IMR-90 (cell line): ENCODE measurements around the gene TPRKB. TPM values are rescaled to one million over a fixed set of nuclear protein-coding genes. Genes with fewer than 3 reads are reported as not detected.

Source experiments
- ATAC-seq: fragments of 200-7000 bp; cut with Tn5 transposase; 2 replicates; pipeline ENCODE4 v1.9.1; 2020; ENCODE audit warnings: low read depth, mild to moderate bottlenecking, moderate library complexity
- BruUV-seq: library from RNA; stranded (reverse); fragments of 400-500 nt; replicated peaks from 2 replicates; lab custom pipeline; 2021; lab: Mats Ljungman, UMichigan
- CTCF ChIA-PET: fragments of 300-600 bp; formaldehyde crosslinking; extraction: SDS; loops from one replicate; lab custom pipeline; 2021; ENCODE audit warnings: antibody characterized with exemption; lab: Yijun Ruan, JAX
- POLR2A ChIA-PET: fragments of 300-600 bp; sonication (Branson Sonifier 250); formaldehyde crosslinking; loops from one replicate; lab custom pipeline; 2022; ENCODE audit warnings: antibody characterized with exemption; ENCODE audit not compliant: unreplicated experiment; lab: Charles Lee
- DNase-seq: peaks from one replicate; pipeline ENCODE4 v3.0.0; 2013
- H2AFZ ChIP-seq: replicated peaks from 2 replicates; pipeline ENCODE3; 2013; ENCODE audit warnings: low read length, mild to moderate bottlenecking; ENCODE audit not compliant: poor library complexity
- H2AK5ac ChIP-seq: 2 replicates; pipeline ENCODE4 v1.6.1; 2013; ENCODE audit warnings: low read depth, low read length, inconsistent platforms
- H2AK9ac ChIP-seq: replicated peaks from 2 replicates; pipeline ENCODE3; 2013; ENCODE audit warnings: mild to moderate bottlenecking, low read depth, low read length, moderate library complexity; ENCODE audit not compliant: poor library complexity
- H2BK120ac ChIP-seq: 2 replicates; pipeline ENCODE4 v1.6.1; 2013; ENCODE audit warnings: low read depth, low read length, inconsistent platforms
- H2BK15ac ChIP-seq: 3 replicates; pipeline ENCODE4 v1.6.1; 2013; ENCODE audit warnings: low read depth, low read length, inconsistent platforms
- H2BK20ac ChIP-seq: 2 replicates; pipeline ENCODE4 v1.6.1; 2013; ENCODE audit warnings: low read depth, mild to moderate bottlenecking, inconsistent platforms, low read length, moderate library complexity
- H2BK5ac ChIP-seq: 2 replicates; pipeline ENCODE4 v1.6.1; 2013; ENCODE audit warnings: mild to moderate bottlenecking, low read depth, low read length, inconsistent platforms; ENCODE audit not compliant: poor library complexity, severe bottlenecking
- H3K14ac ChIP-seq: replicated peaks from 2 replicates; pipeline ENCODE4 v1.6.1; 2013; ENCODE audit warnings: low read depth, low read length, inconsistent platforms
- H3K18ac ChIP-seq: 2 replicates; pipeline ENCODE4 v1.6.1; 2013; ENCODE audit warnings: low read depth, low read length, control low read depth
- H3K23ac ChIP-seq: 2 replicates; pipeline ENCODE4 v1.6.1; 2013; ENCODE audit warnings: low read depth, low read length, inconsistent platforms
- H3K27ac ChIP-seq: 2 replicates; pipeline ENCODE4 v1.5.1; 2013; ENCODE audit warnings: mild to moderate bottlenecking, control low read depth, low read length; ENCODE audit not compliant: insufficient read depth
- H3K27me3 ChIP-seq: 2 replicates; pipeline ENCODE4 v1.6.1; 2013; ENCODE audit warnings: low read length; ENCODE audit not compliant: control insufficient read depth, insufficient read depth
- H3K36me3 ChIP-seq: 2 replicates; pipeline ENCODE4 v1.6.1; 2013; ENCODE audit warnings: low read length, mixed read lengths; ENCODE audit not compliant: control insufficient read depth, insufficient read depth
- H3K4ac ChIP-seq: 2 replicates; pipeline ENCODE4 v1.6.1; 2013; ENCODE audit warnings: low read depth, low read length, inconsistent platforms
- H3K4me1 ChIP-seq: 2 replicates; pipeline ENCODE4 v1.6.1; 2013; ENCODE audit warnings: low read length, mixed read lengths; ENCODE audit not compliant: control insufficient read depth, insufficient read depth
- H3K4me2 ChIP-seq: 2 replicates; pipeline ENCODE4 v1.6.1; 2013; ENCODE audit warnings: low read depth, mild to moderate bottlenecking, control low read depth, low read length, moderate library complexity
- H3K4me3 ChIP-seq: 2 replicates; pipeline ENCODE4 v1.5.1; 2013; ENCODE audit warnings: low read depth, mild to moderate bottlenecking, control low read depth, low read length, moderate library complexity; ENCODE audit not compliant: insufficient read depth
- H3K56ac ChIP-seq: 2 replicates; pipeline ENCODE4 v1.6.1; 2013; ENCODE audit warnings: low read length, inconsistent platforms; ENCODE audit not compliant: insufficient read depth; ENCODE audit errors: extremely low read depth
- H3K79me1 ChIP-seq, 2 experiments: 2 replicates each; pipeline ENCODE4 v1.6.1; 2013; ENCODE audit warnings: low read length in 2 of 2, inconsistent platforms in 1 of 2, low read depth in 1 of 2
- H3K9ac ChIP-seq: 2 replicates; pipeline ENCODE4 v1.6.1; 2013; ENCODE audit warnings: low read depth, low read length, control low read depth
- H3K9me1 ChIP-seq: 2 replicates; pipeline ENCODE4 v1.6.1; 2013; ENCODE audit warnings: low read length, inconsistent platforms; ENCODE audit not compliant: insufficient read depth
- H3K9me3 ChIP-seq: 2 replicates; pipeline ENCODE4 v1.6.1; 2013; ENCODE audit warnings: low read length; ENCODE audit not compliant: control insufficient read depth, insufficient read depth
- H4K20me1 ChIP-seq: 2 replicates; pipeline ENCODE4 v1.6.1; 2013; ENCODE audit warnings: low read length, inconsistent platforms; ENCODE audit not compliant: insufficient read depth
- H4K5ac ChIP-seq: 2 replicates; pipeline ENCODE4 v1.6.1; 2013; ENCODE audit warnings: mild to moderate bottlenecking, low read depth, low read length, control low read depth
- H4K8ac ChIP-seq, 2 experiments: 2 replicates each; pipeline ENCODE4 v1.6.1; 2013; ENCODE audit warnings: low read depth in 2 of 2, low read length in 2 of 2, control low read depth in 1 of 2, inconsistent platforms in 1 of 2
- H4K91ac ChIP-seq: 2 replicates; pipeline ENCODE4 v1.6.1; 2013; ENCODE audit warnings: low read depth, low read length, inconsistent platforms; ENCODE audit not compliant: insufficient read depth
- BHLHE40 ChIP-seq: fragments of 150-350 bp; IDR thresholded peaks from 2 replicates; pipeline ENCODE4 v1.6.1; 2016; ENCODE audit warnings: mild to moderate bottlenecking, low read depth, low read length
- CEBPB ChIP-seq: IDR thresholded peaks from 2 replicates; pipeline ENCODE4 v1.6.1; 2012; ENCODE audit warnings: low read depth, low read length, improper control_type of control experiment
- CHD1 ChIP-seq: IDR thresholded peaks from 2 replicates; pipeline ENCODE4 v1.6.1; 2012; ENCODE audit warnings: low read depth, low read length, improper control_type of control experiment
- FOS ChIP-seq: fragments of 150-350 bp; IDR thresholded peaks from 2 replicates; pipeline ENCODE4 v1.6.1; 2016; ENCODE audit warnings: low read depth, low read length
- MAFK ChIP-seq: IDR thresholded peaks from 2 replicates; pipeline ENCODE4 v1.6.1; 2012; ENCODE audit warnings: low read depth, low read length, improper control_type of control experiment
- MAZ ChIP-seq: IDR thresholded peaks from 2 replicates; pipeline ENCODE4 v1.6.1; 2012; ENCODE audit warnings: low read depth, mild to moderate bottlenecking, low read length, improper control_type of control experiment, moderate library complexity, borderline replicate concordance
- MXI1 ChIP-seq: IDR thresholded peaks from 2 replicates; pipeline ENCODE4 v1.6.1; 2012; ENCODE audit warnings: low read depth, mild to moderate bottlenecking, low read length, moderate library complexity, borderline replicate concordance
- POLR2A ChIP-seq: IDR thresholded peaks from 2 replicates; pipeline ENCODE4 v1.6.1; 2012; ENCODE audit warnings: mild to moderate bottlenecking, low read depth, low read length
- RAD21 ChIP-seq: IDR thresholded peaks from 2 replicates; pipeline ENCODE4 v1.6.1; 2012; ENCODE audit warnings: low read length, improper control_type of control experiment
- RCOR1 ChIP-seq: IDR thresholded peaks from 2 replicates; pipeline ENCODE4 v1.6.1; 2012; ENCODE audit warnings: mild to moderate bottlenecking, low read length, improper control_type of control experiment; ENCODE audit not compliant: insufficient replicate concordance
- SMC3 ChIP-seq: fragments of 150-350 bp; IDR thresholded peaks from 2 replicates; pipeline ENCODE4 v1.6.1; 2016; ENCODE audit warnings: low read depth, mild to moderate bottlenecking, antibody characterized with exemption, low read length, moderate library complexity
- WGBS, 2 experiments: methylation state at CpG; one replicate each; pipeline versions ENCODE4 v1.1.5 to v1.1.7; 2013; ENCODE audit warnings: missing lambda C conversion rate in 2 of 2; ENCODE audit not compliant: insufficient read length in 1 of 2; ENCODE audit errors: extremely low coverage in 2 of 2; 5-methylcytosine and 5-hydroxymethylcytosine counted together
- dilution Hi-C: fragments of 300-500 bp; cut with HindIII; formaldehyde crosslinking; loops from one replicate; pipeline ENCODE4 v1.14.3; 2018; ENCODE audit warnings: low sequenced_read_pairs; ENCODE audit not compliant: unreplicated experiment
- in situ Hi-C: fragments of 300-500 bp; cut with MboI; formaldehyde crosslinking; loops from 3 replicates; pipeline ENCODE4 v1.14.3; 2019; ENCODE audit warnings: low sequenced_read_pairs, inconsistent platforms, mixed read lengths
- intact Hi-C: fragments of 100-400 bp; cut with micrococcal nuclease; formaldehyde crosslinking; loops from 2 replicates; pipeline ENCODE4 v1.10.0; 2022
- polyA plus RNA-seq, 3 experiments: library from polyadenylated mRNA; depleted of rRNA; stranded (reverse); fragments of >200 nt; gene quantifications; 2 replicates each; pipeline ENCODE4 v1.2.3, GENCODE V29; 2012; ENCODE audit warnings: low replicate concordance in 1 of 3
- total RNA-seq: library from RNA; depleted of rRNA; stranded (reverse); fragments of >200 nt; gene quantifications from 2 replicates; pipeline ENCODE4 v1.2.3, GENCODE V29; 2012
- TF ChIP-seq, protein P1 (sequence below): conservative IDR thresholded peaks from 2 replicates; pipeline ENCODE4 v1.5.1; 2012; ENCODE audit warnings: mild to moderate bottlenecking, low read depth, low read length, improper control_type of control experiment
- TF ChIP-seq, protein P2 (sequence below): fragments of 150-350 bp; IDR thresholded peaks from 2 replicates; pipeline ENCODE4 v1.6.1; 2017; ENCODE audit warnings: mild to moderate bottlenecking, antibody characterized with exemption, low read length, low read depth
- TF ChIP-seq, protein P3 (sequence below): fragments of 150-350 bp; IDR thresholded peaks from 2 replicates; pipeline ENCODE4 v1.6.1; 2016; ENCODE audit warnings: low read depth, mild to moderate bottlenecking, low read length, moderate library complexity, borderline replicate concordance

TPRKB gene
- total and polyA plus RNA-seq, 2 of the 4 experiments (the other 2 are of a cell fraction) = 35.3 to 37.6 TPM

DNA sequence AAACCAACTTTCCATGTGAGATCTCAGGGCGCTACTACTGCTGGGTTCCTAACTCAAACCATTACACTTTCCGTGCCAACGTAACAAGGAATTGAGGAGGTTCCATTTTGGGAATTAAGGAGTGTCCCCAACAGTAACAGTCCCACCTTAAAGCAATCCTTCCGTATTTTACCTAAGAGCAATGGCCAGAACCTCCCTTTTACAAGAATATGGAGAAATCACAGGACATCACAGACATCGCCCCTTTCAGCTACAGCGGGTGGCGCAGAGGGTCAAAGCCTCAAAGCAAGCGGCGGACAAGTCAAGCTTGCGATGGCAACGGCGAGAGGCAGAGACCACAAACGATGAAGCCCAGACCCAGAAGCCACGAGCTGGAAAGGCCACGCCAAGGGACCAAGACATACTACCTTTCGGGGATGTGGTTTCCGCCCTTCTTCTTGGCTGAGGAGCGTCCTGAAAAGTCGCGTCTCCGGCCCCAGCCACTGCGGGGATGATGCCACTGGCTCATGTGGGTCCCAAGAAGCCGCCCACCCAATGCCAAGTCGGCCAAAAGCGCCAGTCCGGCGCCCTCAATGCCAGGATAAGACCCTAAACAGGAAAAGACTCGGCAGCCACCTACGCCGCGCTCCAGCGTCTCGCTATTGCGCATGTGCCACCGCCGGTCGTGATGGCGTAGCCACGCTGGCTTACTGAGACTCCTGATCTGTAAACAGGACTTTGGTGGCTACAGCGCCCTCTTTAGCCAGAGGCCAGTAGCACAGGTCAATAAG, 42.5 kb upstream of the TPRKB start, which contains the start of gene DUSP11:
DUSP11 (minus strand) TSS at position 637 of the 770 bp plus-strand sequence; CDS start at position 508, 129 bp downstream.
- BruUV-seq = no TSS peak
- peak within 1 kb of the TSS; percentile 93 for H3K4ac ChIP-seq
- H4K91ac ChIP-seq = peak within 1 kb of the TSS; percentile 91
- in situ Hi-C loops (no loop called here), dilution Hi-C loops (no loop called here), intact Hi-C loops (no loop called here)
- POLR2A ChIA-PET = no interaction called here
- peak within 1 kb of the TSS; percentile 28; the same call in 1 of the 2 replicates for H2BK120ac ChIP-seq
- H3K9me1 ChIP-seq = 0 out of 2 replicates have a peak, but pooled peaks cover 3% of the 10 kb centered on the region
- peak within 1 kb of the TSS; percentile 98 for H2AFZ ChIP-seq
- peaks cover 10 to 29% of the 10 kb centered on the region in 2 experiments; a peak in 2 of 4 replicates for H3K79me1 ChIP-seq
- H4K20me1 ChIP-seq = peaks cover 3% of the 10 kb centered on the region; the same call in 1 of the 2 replicates
- H2BK20ac ChIP-seq = no peak within 1 kb of the TSS
- H4K5ac ChIP-seq = peak within 1 kb of the TSS; percentile 77
- H3K27ac ChIP-seq = peak within 1 kb of the TSS; percentile 79
- H3K4me3 ChIP-seq = peak within 1 kb of the TSS; percentile 78
- H3K18ac ChIP-seq = peak within 1 kb of the TSS; percentile 46
- 2% methylated on average over 29 of the region's 40 CpGs; no CpG with 5 or more reads in 1 of the 2 experiments for WGBS, 2 experiments
- H4K8ac ChIP-seq = peak within 1 kb of the TSS; percentile 72 to 97
- peak within 1 kb of the TSS; percentile 97 for H2AK9ac ChIP-seq
- H3K9me3 ChIP-seq = no peaks in the 10 kb centered on the region
- ATAC-seq = peak; percentile 99
- H3K4me2 ChIP-seq = peak within 1 kb of the TSS; percentile 77
- H3K36me3 ChIP-seq = peaks cover 9% of the 10 kb centered on the region
- H3K56ac ChIP-seq = peak within 1 kb of the TSS; percentile 78
- H3K14ac ChIP-seq = peak within 1 kb of the TSS; percentile 97
- peak within 1 kb of the TSS; percentile 17; the same call in 1 of the 3 replicates for H2BK15ac ChIP-seq
- peak within 1 kb of the TSS; percentile 96 for H3K9ac ChIP-seq
- H3K4me1 ChIP-seq = peaks cover 5% of the 10 kb centered on the region; the same call in 1 of the 2 replicates
- DNase-seq = peak; percentile 92
- H3K27me3 ChIP-seq = no peaks in the 10 kb centered on the region
- H3K23ac ChIP-seq = peak within 1 kb of the TSS; percentile 82
- CTCF ChIA-PET = no interaction called here
- H2AK5ac ChIP-seq = peak within 1 kb of the TSS; percentile 92
- H2BK5ac ChIP-seq = peak within 1 kb of the TSS; percentile 74
- TF ChIP-seq CEBPB (no peak), FOS (no peak), RAD21 (peak; percentile 50), RCOR1 (no peak), MAFK (no peak), MXI1 (peak; percentile 76), SMC3 (peak; percentile 41), POLR2A (peak; percentile 68), MAZ (peak; percentile 40; the same call in 1 of the 2 replicates), CHD1 (no peak), BHLHE40 (no peak)
- TF ChIP-seq, protein P1, sequence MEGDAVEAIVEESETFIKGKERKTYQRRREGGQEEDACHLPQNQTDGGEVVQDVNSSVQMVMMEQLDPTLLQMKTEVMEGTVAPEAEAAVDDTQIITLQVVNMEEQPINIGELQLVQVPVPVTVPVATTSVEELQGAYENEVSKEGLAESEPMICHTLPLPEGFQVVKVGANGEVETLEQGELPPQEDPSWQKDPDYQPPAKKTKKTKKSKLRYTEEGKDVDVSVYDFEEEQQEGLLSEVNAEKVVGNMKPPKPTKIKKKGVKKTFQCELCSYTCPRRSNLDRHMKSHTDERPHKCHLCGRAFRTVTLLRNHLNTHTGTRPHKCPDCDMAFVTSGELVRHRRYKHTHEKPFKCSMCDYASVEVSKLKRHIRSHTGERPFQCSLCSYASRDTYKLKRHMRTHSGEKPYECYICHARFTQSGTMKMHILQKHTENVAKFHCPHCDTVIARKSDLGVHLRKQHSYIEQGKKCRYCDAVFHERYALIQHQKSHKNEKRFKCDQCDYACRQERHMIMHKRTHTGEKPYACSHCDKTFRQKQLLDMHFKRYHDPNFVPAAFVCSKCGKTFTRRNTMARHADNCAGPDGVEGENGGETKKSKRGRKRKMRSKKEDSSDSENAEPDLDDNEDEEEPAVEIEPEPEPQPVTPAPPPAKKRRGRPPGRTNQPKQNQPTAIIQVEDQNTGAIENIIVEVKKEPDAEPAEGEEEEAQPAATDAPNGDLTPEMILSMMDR = peak; percentile 93
- TF ChIP-seq, protein P2, sequence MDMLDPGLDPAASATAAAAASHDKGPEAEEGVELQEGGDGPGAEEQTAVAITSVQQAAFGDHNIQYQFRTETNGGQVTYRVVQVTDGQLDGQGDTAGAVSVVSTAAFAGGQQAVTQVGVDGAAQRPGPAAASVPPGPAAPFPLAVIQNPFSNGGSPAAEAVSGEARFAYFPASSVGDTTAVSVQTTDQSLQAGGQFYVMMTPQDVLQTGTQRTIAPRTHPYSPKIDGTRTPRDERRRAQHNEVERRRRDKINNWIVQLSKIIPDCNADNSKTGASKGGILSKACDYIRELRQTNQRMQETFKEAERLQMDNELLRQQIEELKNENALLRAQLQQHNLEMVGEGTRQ = 0 out of 2 replicates have a peak, but pooled peaks have one; percentile 28
- TF ChIP-seq, protein P3, sequence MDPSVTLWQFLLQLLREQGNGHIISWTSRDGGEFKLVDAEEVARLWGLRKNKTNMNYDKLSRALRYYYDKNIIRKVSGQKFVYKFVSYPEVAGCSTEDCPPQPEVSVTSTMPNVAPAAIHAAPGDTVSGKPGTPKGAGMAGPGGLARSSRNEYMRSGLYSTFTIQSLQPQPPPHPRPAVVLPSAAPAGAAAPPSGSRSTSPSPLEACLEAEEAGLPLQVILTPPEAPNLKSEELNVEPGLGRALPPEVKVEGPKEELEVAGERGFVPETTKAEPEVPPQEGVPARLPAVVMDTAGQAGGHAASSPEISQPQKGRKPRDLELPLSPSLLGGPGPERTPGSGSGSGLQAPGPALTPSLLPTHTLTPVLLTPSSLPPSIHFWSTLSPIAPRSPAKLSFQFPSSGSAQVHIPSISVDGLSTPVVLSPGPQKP = no peak
